Stimulated activated memory B cell treated with anti-CD40 and anti-IgM and Interleukin-4, amounts not matched to agents 10 μg/mL and 1 μg/mL and 100 μg/mL, for 72 hours (primary cell): Measurements from ENCODE around the gene TMEM266.

ENCODE experiments used
- ATAC-seq: fragments of 150-1000 bp; cut with Tn5 transposase; 2 replicates; pipeline ENCODE4 v1.10.0; 2021
- H3K27ac Mint-ChIP-seq: one replicate; pipeline ENCODE4 v1.8.0; 2022; ENCODE audit warnings: mild to moderate bottlenecking, mixed read lengths
- H3K27me3 Mint-ChIP-seq: one replicate; pipeline ENCODE4 v1.8.0; 2022; ENCODE audit warnings: mixed read lengths
- H3K36me3 Mint-ChIP-seq: one replicate; pipeline ENCODE4 v1.8.0; 2022; ENCODE audit warnings: mixed read lengths
- H3K4me1 Mint-ChIP-seq: one replicate; pipeline ENCODE4 v1.8.0; 2022; ENCODE audit warnings: mixed read lengths
- H3K4me3 Mint-ChIP-seq: one replicate; pipeline ENCODE4 v1.8.0; 2022; ENCODE audit warnings: mild to moderate bottlenecking, moderate library complexity, mixed read lengths
- H3K9me3 Mint-ChIP-seq: one replicate; pipeline ENCODE4 v1.8.0; 2022; ENCODE audit warnings: mixed read lengths

The TMEM266 gene

GRCh38 chr15:76060118-76060989 is 569 bp downstream of the TMEM266 start:
- Mint-ChIP-seq H3K27me3 (peaks cover 13% of the 10 kb centered on the region), H3K4me3 (peak overlapping the region; percentile 78), H3K4me1 (peaks cover 49% of the 10 kb centered on the region), H3K9me3 (no peaks in the 10 kb centered on the region), H3K36me3 (no peaks in the 10 kb centered on the region), H3K27ac (no peak overlapping the region)
- ATAC-seq = peak; percentile 61

- no peak for ATAC-seq
- Mint-ChIP-seq H3K4me1 (peaks cover 46% of the 10 kb centered on the region), H3K4me3 (no peak overlapping the region), H3K9me3 (no peaks in the 10 kb centered on the region), H3K27ac (no peak overlapping the region), H3K27me3 (peaks cover 22% of the 10 kb centered on the region), H3K36me3 (no peaks in the 10 kb centered on the region)
Observed at GRCh38 chr15:76061700-76062099, 1.9 kb downstream of the TMEM266 start.

- peaks cover 22% of the 10 kb centered on the region for H3K27me3 Mint-ChIP-seq
Observed at GRCh38 chr15:76062286-76062685, 2.5 kb downstream of the TMEM266 start.

GRCh38 chr15:76064375-76064774 is 4.6 kb downstream of the TMEM266 start:
- no peaks in the 10 kb centered on the region for H3K9me3 Mint-ChIP-seq
- H3K4me3 Mint-ChIP-seq = no peak overlapping the region
- no peak overlapping the region for H3K27ac Mint-ChIP-seq
- ATAC-seq = no peak
- H3K27me3 Mint-ChIP-seq = peaks cover 22% of the 10 kb centered on the region
- peaks cover 25% of the 10 kb centered on the region for H3K4me1 Mint-ChIP-seq
- H3K36me3 Mint-ChIP-seq = no peaks in the 10 kb centered on the region

More at GRCh38 chr15:76062286-76062685, 2.5 kb downstream of the TMEM266 start:
- Mint-ChIP-seq H3K36me3 (no peaks in the 10 kb centered on the region), H3K4me3 (no peak overlapping the region), H3K27ac (no peak overlapping the region), H3K4me1 (peaks cover 40% of the 10 kb centered on the region), H3K9me3 (no peaks in the 10 kb centered on the region)
- no peak for ATAC-seq

- Mint-ChIP-seq H3K4me3 (no peak overlapping the region), H3K36me3 (no peaks in the 10 kb centered on the region), H3K9me3 (no peaks in the 10 kb centered on the region), H3K4me1 (peaks cover 21% of the 10 kb centered on the region), H3K27ac (no peak overlapping the region), H3K27me3 (peaks cover 22% of the 10 kb centered on the region)
- ATAC-seq = no peak
Observed at GRCh38 chr15:76065245-76065644, 5.5 kb downstream of the TMEM266 start.

DNA sequence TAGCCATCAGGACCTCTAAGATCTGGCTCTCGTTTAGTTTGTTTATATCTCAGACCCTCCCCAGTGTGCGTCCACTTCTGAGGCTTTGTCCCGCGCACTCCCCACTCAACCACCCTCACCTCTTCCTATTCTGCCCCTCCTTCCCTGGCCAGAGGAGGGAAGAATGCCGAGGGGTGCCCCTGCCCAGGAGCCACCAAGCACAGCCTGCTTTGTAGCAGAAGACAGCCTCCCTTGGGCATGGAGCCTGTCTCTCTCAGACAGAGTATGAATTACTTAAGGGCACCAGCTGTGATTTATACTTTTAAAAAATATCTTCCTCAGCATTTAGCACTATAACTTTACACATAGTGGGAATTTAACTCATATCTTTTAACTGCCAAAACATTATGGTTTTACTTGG is 6.0 kb downstream of the TMEM266 start:
- H3K36me3 Mint-ChIP-seq = no peaks in the 10 kb centered on the region
- peaks cover 22% of the 10 kb centered on the region for H3K27me3 Mint-ChIP-seq
- ATAC-seq = no peak
- H3K27ac Mint-ChIP-seq = no peak overlapping the region
- H3K4me1 Mint-ChIP-seq = peaks cover 16% of the 10 kb centered on the region
- H3K4me3 Mint-ChIP-seq = no peak overlapping the region
- no peaks in the 10 kb centered on the region for H3K9me3 Mint-ChIP-seq

DNA sequence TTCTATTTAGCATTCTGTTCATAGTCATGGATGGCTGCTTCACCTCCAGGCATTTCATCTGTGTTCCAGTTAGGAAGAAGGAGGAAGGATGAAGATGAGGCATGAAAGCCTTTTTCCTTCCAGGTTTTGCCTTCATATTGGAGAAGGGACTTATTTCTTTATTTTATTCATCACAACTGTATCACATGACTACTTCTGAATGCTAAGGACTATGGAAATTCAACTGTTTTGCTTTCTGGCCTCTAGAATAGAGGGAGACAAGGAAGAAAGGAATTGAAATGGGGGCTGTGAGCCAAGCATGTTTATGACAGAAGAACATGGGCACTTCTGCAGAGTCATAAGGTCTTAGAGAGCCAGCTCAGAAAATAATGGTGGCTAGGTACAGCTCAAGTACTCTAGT is 10.4 kb downstream of the TMEM266 start:
- Mint-ChIP-seq H3K27me3 (peaks cover 10% of the 10 kb centered on the region), H3K4me1 (no peaks in the 10 kb centered on the region), H3K27ac (no peak overlapping the region), H3K9me3 (no peaks in the 10 kb centered on the region), H3K4me3 (no peak overlapping the region), H3K36me3 (no peaks in the 10 kb centered on the region)
- ATAC-seq = no peak

- Mint-ChIP-seq H3K27ac (no peak overlapping the region), H3K9me3 (no peaks in the 10 kb centered on the region), H3K4me1 (no peaks in the 10 kb centered on the region), H3K36me3 (no peaks in the 10 kb centered on the region), H3K27me3 (peaks cover 1% of the 10 kb centered on the region), H3K4me3 (no peak overlapping the region)
- no peak for ATAC-seq
Observed at GRCh38 chr15:76070921-76071635, 11.3 kb downstream of the TMEM266 start.

- Mint-ChIP-seq H3K4me3 (no peak overlapping the region), H3K27ac (no peak overlapping the region), H3K27me3 (no peaks in the 10 kb centered on the region), H3K36me3 (no peaks in the 10 kb centered on the region), H3K9me3 (no peaks in the 10 kb centered on the region), H3K4me1 (no peaks in the 10 kb centered on the region)
- ATAC-seq = no peak
Observed at GRCh38 chr15:76071806-76072205, 12.0 kb downstream of the TMEM266 start.

DNA sequence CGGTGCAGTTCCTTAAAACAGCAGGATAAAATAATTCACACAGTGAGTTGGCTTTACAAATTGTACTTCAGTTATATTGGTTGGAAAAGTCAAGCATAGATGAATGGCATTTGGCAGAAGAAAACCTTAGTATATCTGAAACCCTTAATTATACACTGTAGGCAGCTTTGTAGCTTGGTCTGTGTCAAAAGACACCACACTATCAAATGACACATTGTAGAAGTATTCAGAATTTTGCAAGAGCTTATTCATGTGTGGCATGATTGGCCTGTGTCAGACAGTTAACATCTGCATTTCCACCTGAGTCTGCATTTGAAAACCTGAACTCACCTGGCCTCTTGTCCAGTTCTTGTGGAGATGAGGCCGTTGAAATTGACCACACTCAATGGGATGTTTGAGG is 13.8 kb downstream of the TMEM266 start:
- Mint-ChIP-seq H3K9me3 (no peaks in the 10 kb centered on the region), H3K27ac (no peak overlapping the region), H3K27me3 (no peaks in the 10 kb centered on the region), H3K36me3 (no peaks in the 10 kb centered on the region), H3K4me1 (no peaks in the 10 kb centered on the region), H3K4me3 (no peak overlapping the region)
- ATAC-seq = no peak

GRCh38 chr15:76075046-76075445 is 15.3 kb downstream of the TMEM266 start:
- no peak for ATAC-seq
- H3K27ac Mint-ChIP-seq = no peak overlapping the region
- H3K36me3 Mint-ChIP-seq = no peaks in the 10 kb centered on the region
- H3K4me1 Mint-ChIP-seq = no peaks in the 10 kb centered on the region
- H3K4me3 Mint-ChIP-seq = no peak overlapping the region
- H3K9me3 Mint-ChIP-seq = no peaks in the 10 kb centered on the region
- no peaks in the 10 kb centered on the region for H3K27me3 Mint-ChIP-seq

DNA sequence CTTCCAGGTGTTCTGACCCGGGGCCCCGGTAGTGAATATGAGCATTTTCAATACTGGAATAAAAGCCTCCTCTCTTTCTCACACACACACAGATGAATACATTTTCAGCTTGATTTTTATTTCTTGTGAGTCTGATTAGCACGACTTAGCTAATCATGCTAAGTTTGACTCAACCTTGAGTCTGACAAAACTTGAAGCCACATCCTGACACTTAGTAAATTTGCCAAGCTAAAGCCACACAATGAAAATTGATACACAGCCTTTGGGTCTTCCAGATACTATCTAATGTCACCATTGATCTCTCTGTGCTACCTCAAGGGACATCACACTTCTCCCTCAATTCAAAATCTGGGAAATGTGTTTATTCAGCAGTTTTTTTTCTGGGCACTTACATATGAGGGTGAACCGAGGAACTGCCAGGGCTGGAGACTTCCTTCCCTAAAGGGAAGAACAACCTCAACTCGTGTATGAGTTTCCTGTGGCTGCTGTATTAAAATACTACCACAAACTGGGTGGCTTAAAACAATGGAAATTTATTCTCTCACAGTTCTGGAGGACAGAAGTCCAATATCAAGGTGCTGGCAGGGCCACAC is 18.6 kb downstream of the TMEM266 start:
- Mint-ChIP-seq H3K27ac (no peak overlapping the region), H3K27me3 (peaks cover 9% of the 10 kb centered on the region), H3K9me3 (no peaks in the 10 kb centered on the region), H3K4me1 (no peaks in the 10 kb centered on the region), H3K36me3 (no peaks in the 10 kb centered on the region), H3K4me3 (no peak overlapping the region)
- ATAC-seq = no peak

DNA sequence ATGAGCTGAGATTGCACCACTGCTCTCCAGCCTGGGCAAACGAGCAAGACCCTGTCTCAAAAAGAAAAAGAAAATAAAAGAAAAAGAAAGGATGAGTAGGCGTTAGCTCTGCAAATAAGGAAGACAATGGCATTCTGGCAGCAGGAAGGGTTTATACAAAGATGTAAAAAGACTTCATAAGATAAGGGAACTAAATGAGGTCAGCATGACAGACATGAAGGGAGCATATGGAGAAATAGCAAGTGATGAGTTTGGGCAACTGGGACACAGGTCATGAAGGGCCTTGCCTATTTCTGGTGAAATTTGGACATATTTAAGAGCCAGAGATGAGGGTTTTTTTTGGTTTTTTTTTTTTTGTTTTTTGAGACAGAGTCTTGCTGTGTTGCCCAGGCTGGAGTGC is 24.5 kb downstream of the TMEM266 start:
- Mint-ChIP-seq H3K4me3 (no peak overlapping the region), H3K36me3 (no peaks in the 10 kb centered on the region)

DNA sequence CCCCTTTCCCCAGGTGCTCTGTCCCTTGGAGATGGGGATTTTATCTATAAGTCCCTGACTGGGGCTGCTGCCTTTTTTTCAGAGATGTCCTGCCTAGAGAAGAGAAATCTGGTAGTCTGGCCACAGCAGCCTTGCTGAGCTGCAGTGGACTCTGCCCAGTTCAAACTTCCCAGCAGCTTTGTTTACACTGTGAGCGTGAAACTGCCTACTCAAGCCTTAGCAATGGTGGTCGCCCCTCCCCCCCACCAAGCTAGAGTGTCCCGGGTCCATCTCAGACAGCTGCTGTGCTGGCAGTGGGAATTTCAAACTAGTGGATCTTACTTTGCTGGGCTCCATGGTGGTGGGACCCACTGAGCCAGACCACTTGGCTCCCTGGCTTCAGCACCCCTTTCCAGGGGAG is 38.9 kb downstream of the TMEM266 start:
- Mint-ChIP-seq H3K36me3 (no peaks in the 10 kb centered on the region), H3K9me3 (peaks cover 3% of the 10 kb centered on the region), H3K27ac (no peak overlapping the region), H3K4me1 (no peaks in the 10 kb centered on the region), H3K27me3 (peaks cover 61% of the 10 kb centered on the region), H3K4me3 (no peak overlapping the region)
- ATAC-seq = no peak

More for the DNA sequence above, 24.5 kb downstream of the TMEM266 start:
- Mint-ChIP-seq H3K27ac (no peak overlapping the region), H3K4me1 (no peaks in the 10 kb centered on the region), H3K9me3 (no peaks in the 10 kb centered on the region), H3K27me3 (peaks cover 53% of the 10 kb centered on the region)
- no peak for ATAC-seq

GRCh38 chr15:76099388-76099787 is 39.6 kb downstream of the TMEM266 start:
- peaks cover 61% of the 10 kb centered on the region for H3K27me3 Mint-ChIP-seq
- H3K9me3 Mint-ChIP-seq = no peaks in the 10 kb centered on the region
- no peaks in the 10 kb centered on the region for H3K4me1 Mint-ChIP-seq
- H3K4me3 Mint-ChIP-seq = no peak overlapping the region
- ATAC-seq = no peak
- no peaks in the 10 kb centered on the region for H3K36me3 Mint-ChIP-seq
- H3K27ac Mint-ChIP-seq = no peak overlapping the region
